NCI-H1105 (cell line): ENCODE results near the gene TAC1.
"Not testable (repeated sequence)": the region's sequence is repeated elsewhere in the genome, so short reads cannot be mapped to it uniquely, and the experiment has no call there.

Experiments
- DNase-seq: peaks from one replicate; lab custom pipeline; 2025; lab: John Stamatoyannopoulos, UW

The TAC1 gene, protein sequence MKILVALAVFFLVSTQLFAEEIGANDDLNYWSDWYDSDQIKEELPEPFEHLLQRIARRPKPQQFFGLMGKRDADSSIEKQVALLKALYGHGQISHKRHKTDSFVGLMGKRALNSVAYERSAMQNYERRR

DNA sequence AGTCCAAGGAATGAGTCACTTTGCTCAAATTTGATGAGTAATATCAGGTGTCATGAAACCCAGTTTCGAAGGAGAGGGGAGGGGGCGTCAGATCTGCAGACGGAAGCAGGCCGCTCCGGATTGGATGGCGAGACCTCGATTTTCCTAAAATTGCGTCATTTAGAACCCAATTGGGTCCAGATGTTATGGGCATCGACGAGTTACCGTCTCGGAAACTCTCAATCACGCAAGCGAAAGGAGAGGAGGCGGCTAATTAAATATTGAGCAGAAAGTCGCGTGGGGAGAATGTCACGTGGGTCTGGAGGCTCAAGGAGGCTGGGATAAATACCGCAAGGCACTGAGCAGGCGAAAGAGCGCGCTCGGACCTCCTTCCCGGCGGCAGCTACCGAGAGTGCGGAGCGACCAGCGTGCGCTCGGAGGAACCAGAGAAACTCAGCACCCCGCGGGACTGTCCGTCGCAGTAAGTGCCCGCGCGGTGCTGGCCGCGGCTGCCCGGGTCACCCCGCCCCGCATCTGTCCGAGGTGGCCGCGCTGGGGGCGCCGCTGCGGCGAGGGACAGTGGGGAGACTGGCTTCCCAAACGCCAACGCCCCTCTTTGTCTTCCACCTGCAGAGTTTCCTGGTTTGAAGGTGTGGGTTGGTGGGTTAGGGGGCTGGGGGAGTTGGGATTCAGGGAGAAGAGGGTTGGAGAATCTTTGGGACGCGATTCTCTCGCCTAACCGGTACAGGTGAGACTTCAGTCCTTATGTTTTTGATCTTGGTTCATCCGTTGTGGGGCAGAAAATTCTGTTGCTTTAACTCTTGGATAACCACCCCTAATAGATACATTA is at the start of gene TAC1:
Gene TAC1 (plus strand): TSS at position 351 of the 829 bp plus-strand sequence. CDS start 527 bp downstream, outside the sequence.
- no peak for DNase-seq

DNA sequence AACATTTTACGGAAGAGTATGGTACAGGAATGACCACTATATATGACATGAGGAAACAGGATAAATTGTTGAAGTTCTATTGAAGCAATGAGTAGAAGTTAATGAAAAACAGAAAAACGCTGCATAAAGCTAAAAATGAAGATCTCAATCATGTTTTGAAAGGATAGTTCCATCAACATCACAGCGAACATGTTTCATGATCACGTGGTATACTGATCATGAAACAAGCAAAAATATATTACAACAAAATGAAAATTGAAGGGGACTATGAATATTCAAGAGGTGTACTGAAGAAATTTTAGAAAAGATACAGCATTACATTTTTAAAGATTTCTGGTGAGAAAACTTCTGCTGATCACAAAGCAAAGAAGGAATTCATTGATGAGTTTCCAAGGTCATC is 45.9 kb upstream of the TAC1 start:
- no peak for DNase-seq

DNA sequence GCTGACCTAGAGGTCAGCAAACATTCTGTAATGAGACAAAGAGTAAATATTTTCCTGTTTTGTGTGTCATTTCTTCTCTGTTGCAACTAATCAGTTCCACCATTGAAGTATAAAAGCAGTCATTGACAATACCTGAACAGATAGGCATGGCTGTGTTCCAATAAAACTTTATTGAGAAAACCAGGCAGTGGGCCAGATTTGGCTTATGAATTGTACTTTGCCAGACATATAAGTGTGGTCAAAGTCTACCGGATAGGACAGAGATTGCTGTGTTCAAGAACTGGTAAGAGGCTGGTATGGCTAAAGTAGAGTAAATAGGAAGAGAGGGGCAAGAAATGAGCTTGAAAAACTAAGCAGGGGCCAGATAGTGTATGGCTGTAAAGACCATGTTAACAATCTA is 38.3 kb upstream of the TAC1 start:
- no peak for DNase-seq

DNA sequence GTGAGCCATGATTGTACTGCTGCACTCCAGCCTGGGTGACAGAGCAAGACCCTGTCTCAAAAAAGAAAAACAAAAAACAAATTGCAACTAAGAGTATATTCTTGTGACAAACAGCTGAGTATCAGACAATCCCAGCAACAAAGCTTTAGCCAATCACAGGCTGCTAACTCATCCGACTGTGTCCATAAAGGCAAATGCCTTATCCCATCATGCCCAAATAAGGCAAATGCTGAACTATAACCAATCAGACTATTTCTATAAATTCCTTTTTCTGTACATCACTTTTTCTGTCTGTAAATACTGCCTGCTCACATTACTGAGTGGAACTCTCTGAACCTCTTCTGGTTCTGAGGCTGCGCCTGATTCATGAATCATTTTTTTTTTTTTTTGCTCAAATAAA is 37.5 kb upstream of the TAC1 start:
- no peak for DNase-seq

DNA sequence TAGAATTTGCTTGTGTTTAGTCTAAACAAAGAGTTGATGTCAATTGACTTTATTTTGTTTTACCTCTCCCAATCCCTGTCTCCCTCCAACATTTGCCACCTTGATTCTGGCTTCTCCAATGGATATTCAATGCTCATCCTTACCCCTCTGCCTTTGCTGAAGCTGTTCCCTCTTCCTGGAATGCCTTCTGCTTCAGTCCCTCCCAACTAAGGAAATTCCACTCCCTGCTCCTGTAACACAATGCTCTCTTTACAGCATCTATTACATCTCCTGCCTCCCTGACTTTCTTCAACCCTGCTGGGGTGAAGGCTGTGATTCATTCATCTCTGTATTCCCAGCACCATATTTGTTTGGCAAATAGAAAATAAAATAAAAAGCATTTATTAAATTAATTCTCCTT is 34.5 kb upstream of the TAC1 start:
- DNase-seq: no peak

DNA sequence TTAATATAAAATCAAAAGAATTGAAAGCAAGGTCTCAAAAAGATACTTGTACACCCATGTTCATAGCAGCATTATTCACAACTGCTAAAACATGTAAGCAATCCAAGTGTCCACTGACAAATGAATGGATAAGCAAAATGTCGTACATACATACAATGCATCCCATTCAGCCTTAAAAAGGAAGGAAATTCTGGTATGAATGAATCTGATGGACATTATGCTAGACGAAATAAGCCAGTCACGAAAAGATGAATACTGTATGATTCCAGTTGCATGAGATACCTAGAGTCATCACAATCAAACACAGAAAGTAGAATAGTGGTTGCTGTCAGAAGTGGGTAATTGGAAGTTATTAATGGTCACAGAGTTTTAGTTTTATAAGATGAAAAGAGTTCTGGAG is 9.5 kb upstream of the TAC1 start:
- no peak for DNase-seq

DNA sequence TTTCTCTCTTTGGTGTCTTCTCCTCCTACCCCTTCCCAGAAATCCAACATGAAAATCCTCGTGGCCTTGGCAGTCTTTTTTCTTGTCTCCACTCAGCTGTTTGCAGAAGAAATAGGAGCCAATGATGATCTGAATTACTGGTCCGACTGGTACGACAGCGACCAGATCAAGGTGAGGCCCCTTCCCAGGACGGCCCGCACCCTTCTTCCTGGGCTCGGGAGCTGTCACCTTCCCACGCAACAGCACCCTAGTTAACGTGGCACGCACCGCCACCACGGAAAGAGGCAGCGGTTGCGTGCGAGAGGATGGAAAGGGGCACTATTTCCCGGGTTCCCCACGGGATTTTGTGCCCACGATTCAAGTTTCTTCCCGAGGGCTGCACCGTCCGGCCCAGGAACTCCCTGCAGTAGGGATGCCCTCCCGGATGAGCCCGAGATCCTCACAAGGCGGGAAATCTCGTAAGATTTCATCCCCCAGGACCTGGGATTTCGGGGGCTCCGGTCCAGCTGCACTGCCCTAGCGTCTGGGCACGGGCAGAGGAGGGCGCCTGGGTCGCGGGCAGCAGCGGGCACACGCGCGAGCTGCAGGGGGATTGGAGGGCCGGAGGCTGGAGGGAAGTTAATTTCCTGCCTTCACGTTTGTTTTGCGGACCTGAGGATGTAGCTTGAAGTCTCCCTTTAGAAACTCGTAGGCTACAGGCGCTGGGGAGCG is 834 bp downstream of the TAC1 start:
- DNase-seq: no peak

DNA sequence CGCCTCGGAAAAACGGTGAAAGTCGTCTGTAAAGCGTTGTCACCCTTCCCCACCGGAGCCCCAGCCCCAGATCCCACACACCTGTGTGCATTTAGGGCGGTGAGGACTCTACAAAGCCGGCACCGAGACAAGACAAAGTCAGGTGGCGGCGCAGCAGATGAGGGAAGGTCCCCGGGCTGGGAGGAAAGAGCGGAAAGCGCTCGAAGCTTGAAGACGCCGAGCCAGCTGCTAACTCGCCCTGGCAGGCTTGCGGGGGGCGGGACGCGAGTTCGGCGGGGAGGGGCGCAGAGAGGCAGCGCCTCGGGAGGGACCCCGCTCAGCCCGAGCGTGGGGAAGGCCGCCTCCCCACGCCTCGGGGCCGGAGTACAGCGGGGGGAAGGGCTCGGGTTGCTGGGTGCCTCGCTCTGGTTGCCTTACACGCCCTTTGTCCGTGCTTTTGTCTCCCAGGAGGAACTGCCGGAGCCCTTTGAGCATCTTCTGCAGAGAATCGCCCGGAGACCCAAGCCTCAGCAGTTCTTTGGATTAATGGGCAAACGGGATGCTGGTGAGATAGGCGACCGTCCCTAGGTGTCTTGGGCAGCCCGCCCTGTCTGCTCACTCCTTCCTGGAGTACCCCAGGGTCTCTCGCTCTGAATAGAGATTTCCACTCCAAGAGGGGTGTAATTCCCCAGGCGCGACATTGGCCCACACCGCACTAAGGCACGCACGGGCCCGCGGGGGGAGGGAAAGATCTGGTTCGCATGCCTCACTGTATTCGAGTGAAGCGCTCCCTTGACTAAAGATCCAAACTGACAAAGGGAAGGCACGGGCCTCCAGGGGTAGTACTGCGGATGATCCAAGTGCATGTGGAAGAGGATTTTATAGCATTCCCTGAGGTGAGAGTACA is 1.6 kb downstream of the TAC1 start:
- DNase-seq: no peak

DNA sequence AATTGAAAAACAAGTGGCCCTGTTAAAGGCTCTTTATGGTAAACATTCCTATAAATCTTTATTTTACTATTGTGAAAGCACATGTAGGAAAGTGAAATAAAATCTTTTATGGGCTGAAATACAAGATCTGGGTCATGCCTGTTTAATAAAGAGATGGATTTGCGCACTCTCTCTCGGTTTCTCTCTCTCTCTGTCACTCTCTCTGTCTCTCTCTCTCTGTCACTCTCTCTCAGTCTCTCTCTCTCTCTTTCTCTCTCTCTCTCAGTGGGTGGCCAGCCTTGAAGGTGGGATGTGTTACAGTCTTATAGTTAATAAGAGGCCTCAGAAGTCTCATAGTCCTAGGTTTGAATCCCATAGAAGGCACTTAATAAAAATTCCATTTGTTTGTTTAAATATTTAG is 2.4 kb downstream of the TAC1 start:
- no peak for DNase-seq

DNA sequence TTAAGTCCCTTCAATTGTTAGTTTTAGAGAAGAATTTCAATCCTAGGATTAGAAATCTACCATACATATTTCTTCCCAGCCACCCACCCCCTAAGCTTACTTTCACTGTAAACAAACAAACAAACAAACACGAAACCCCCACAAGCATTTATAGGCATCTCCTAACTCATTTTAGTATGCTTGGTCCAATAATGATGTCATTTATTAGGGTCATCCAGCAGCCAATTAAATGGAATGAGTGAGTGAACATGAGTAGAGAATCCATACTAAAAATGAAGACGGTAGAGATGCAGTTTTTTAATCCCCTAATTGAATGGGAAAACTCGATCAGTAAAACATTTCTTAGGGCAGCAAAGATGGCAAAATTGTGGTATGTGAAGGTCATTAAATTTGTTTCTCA is 3.2 kb downstream of the TAC1 start:
- no peak for DNase-seq

DNA sequence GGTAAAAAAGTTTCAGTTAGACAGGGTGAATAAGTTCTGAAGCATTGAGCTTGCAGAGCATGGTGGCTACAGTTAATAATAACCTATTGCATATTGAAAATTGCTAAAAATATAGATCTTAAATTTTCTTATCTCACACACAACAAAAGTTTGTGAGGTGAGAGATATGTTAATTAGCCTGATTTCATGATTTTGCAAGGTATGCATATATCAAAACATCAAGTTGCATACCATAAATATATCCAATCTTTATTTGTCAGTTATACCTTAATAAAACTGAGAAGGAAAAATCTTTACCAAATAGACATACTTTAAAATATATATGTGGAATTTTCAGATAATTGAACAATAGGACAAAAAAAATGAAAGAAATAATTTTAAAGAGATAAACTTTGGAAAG is 16.6 kb downstream of the TAC1 start:
- no peak for DNase-seq

DNA sequence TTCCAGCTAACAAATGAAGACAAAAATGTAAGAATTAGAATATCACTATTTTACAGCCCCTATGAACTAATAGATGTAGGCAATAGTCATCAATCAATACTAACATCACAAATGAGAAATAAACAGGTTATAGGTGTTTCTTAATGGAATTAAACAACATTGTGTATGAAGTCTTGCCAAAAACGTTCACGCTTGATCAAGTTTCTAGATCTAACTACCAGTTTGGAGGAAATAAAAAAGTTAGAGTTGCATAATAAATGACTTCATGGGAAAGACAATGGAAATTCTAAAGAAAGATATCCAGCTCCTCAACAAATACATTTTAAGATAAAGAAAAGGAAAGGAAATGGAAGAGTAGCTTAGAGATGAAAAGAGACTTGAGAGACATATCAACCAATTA is 19.7 kb downstream of the TAC1 start:
- DNase-seq: no peak

DNA sequence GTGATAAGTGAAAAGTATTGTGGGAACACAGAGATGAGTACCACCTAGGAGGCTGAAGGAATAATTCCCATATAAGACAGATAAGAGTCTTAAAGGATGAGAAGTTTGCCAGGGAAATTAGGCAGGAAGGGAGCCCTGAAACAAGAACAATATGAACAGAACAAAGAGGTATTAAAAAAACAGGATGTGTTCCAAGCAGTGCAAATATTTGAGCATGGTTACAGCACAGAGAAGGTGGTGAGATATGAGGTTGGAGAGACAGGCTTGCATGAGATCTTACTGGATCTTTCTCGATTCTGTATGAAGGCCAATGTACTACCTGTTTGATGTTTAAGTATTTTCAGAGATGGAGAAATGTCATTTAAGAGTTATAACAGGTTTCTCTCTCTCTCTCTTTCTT is 20.3 kb downstream of the TAC1 start:
- DNase-seq: no peak

DNA sequence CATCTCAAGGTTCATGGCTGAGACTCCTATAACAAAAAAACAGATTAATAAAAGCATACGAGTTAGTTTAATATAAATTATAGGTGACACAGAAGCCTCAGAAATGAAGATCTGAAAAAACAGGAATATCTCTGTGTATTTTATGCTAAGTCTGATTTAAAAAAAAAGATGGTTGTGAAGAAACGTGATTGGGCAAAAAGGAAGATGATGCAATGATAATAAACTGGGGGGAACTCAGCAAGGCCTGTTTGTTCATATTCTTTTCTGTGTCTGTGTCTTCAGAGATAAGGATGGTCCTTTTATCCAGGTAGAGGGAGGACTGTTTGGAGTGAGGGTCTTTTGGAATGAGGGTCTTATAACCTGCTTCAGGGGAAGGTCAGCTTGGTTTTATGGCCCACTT is 25.9 kb downstream of the TAC1 start:
- DNase-seq: no peak

DNA sequence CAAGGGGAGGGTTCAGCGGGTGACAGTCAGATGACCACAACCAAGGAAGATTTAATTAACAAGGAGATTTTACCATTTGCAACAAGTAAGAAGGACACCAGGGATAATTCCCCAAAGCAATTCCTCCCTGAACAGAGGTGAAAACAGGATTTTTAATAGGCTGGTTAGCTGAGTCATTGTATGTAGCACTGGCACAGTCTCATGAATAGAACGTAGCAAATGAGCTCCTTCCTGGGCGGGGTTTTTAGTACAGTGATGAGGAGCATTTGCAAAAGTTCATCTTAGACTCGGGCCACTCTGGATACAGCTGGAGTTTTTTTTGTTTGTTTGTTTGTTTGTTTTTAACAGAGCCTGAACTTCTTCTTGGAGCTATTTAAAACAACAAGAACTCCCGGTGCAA is 39.0 kb downstream of the TAC1 start:
- no peak for DNase-seq

DNA sequence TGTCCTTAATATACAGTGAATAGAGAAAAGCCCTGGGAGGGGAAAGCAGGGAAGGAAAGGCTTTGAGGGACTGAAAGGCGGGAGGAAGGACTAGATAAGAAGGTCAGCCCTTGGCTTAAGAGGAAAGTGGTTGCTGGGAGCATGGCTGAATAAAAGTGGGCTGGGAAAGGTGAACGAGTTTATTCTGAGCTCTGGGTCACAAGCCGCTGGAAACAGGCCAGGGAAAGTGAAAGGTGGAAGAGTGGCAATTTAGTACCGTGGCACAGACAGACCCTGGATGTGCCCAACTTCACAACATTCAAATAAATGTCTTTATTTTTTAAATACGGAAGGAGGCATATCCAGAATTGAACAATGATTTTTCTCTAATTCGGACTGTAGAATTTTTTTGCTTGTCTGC is 39.7 kb downstream of the TAC1 start:
- no peak for DNase-seq

DNA sequence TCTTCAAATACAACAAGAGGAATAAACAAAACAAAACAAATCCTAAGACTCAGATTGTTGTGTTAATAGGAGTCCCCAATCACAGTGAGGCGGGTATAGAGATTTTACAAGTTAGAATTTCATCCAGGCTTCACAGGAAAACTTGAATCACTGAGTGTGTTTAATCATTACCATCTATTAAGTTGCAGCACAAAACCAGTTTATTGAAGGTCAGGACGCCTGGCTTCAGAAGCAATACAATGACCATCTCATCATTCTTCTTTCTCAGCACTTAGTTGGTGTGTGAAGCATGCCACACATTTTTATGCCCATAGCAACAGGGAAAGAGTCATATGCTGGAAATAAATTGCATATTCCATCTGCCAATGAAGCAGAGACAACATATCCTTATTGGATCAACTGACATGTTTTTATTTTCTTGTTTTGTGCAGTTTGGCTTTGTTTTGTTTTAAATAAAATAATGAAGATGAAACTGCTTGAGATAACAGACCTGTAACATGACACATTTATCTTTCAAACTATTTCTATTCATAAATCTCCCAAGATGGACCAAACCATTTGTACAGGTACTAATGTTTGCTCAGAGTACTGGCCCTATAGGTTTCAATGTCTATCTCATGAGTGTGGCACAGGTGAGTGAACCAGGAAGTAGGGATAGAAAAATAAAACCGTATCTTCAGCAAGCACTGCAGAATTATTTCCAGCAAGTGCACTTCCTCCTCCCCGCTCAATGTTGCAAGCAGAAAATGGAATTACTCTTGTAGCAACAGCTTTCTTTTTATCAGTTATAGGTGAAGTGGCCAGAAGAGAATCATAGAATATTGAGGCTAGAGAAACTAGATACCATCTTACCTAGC is 40.4 kb downstream of the TAC1 start:
- DNase-seq: no peak

DNA sequence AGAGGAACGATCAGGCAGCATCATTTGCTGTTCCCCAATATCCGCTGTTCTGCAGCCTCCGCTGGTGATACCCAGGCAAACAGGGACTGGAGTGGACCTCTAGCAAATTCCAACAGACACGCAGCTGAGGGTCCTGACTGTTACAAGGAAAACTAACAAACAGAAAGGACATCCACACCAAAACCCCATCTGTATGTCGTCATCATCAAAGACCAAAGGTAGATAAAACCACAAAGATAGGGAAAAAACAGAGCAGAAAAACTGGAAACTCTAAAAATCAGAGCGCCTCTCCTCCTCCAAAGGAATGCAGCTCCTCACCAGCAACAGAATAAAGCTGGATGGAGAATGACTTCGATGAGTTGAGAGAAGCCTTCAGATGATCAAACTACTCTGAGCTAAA is 54.5 kb downstream of the TAC1 start:
- DNase-seq: not testable (repeated sequence)
